CD8-positive, alpha-beta memory T cell (primary cell): ENCODE results near the gene TFCP2L1. TPM values are rescaled to one million over a fixed set of nuclear protein-coding genes. Genes with fewer than 3 reads are reported as not detected.
"Not testable (repeated sequence)": the region's sequence is repeated elsewhere in the genome, so short reads cannot be mapped to it uniquely, and the experiment has no call there.

ENCODE experiments used
- CTCF ChIA-PET: fragments of 350-600 bp; sonication (Branson Sonifier 250); formaldehyde crosslinking; loops from one replicate; lab custom pipeline; 2021; ENCODE audit warnings: antibody characterized with exemption; lab: Charles Lee
- POLR2A ChIA-PET: fragments of 350-600 bp; sonication (Branson Sonifier 250); formaldehyde crosslinking; loops from one replicate; lab custom pipeline; 2021; ENCODE audit warnings: antibody characterized with exemption; lab: Charles Lee
- DNase-seq, 5 donors: peaks; one replicate each; pipeline versions ENCODE4 v3.0.0 to v3.0.0-alpha.2; 2020 to 2022; ENCODE audit warnings: mixed read lengths in 1 of 5
- H3K27ac ChIP-seq: one replicate; pipeline ENCODE4 v1.7.0; 2013; ENCODE audit warnings: low read depth, mild to moderate bottlenecking, low read length, moderate library complexity
- H3K27me3 ChIP-seq: 2 replicates; pipeline ENCODE4 v1.7.0; 2013; ENCODE audit warnings: low read length, mild to moderate bottlenecking; ENCODE audit not compliant: insufficient read depth, poor library complexity, severe bottlenecking
- H3K36me3 ChIP-seq: 2 replicates; pipeline ENCODE4 v1.7.0; 2013; ENCODE audit warnings: mild to moderate bottlenecking, low read length, moderate library complexity; ENCODE audit not compliant: insufficient read depth
- H3K4me1 ChIP-seq: 2 replicates; pipeline ENCODE4 v1.7.0; 2013; ENCODE audit warnings: mild to moderate bottlenecking, low read length, moderate library complexity; ENCODE audit not compliant: insufficient read depth
- H3K4me3 ChIP-seq: 2 replicates; pipeline ENCODE4 v1.7.0; 2013; ENCODE audit warnings: mild to moderate bottlenecking, low read length
- H3K9me3 ChIP-seq: 2 replicates; pipeline ENCODE4 v1.7.0; 2013; ENCODE audit warnings: mild to moderate bottlenecking, low read length
- H3K27ac Mint-ChIP-seq, 8 donors: one replicate each; pipeline ENCODE4 v1.8.0; 2020 to 2021; ENCODE audit warnings: mixed read lengths in 8 of 8, mild to moderate bottlenecking in 6 of 8, inconsistent platforms in 3 of 8, moderate library complexity in 3 of 8
- H3K27me3 Mint-ChIP-seq, 2 donors: one replicate each; pipeline ENCODE4 v1.8.0; 2020 to 2021; ENCODE audit warnings: mixed read lengths in 2 of 2, mild to moderate bottlenecking in 1 of 2, moderate library complexity in 1 of 2
- H3K36me3 Mint-ChIP-seq, 3 donors: one replicate each; pipeline ENCODE4 v1.8.0; 2020 to 2021; ENCODE audit warnings: mixed read lengths in 3 of 3, inconsistent platforms in 1 of 3, mild to moderate bottlenecking in 1 of 3
- H3K4me1 Mint-ChIP-seq, 3 donors: one replicate each; pipeline ENCODE4 v1.8.0; 2020 to 2021; ENCODE audit warnings: mixed read lengths in 3 of 3, inconsistent platforms in 1 of 3, mild to moderate bottlenecking in 1 of 3
- H3K4me3 Mint-ChIP-seq, 7 donors: one replicate each; pipeline ENCODE4 v1.8.0; 2020 to 2021; ENCODE audit warnings: mixed read lengths in 7 of 7, mild to moderate bottlenecking in 6 of 7, moderate library complexity in 4 of 7, inconsistent platforms in 2 of 7
- H3K9me3 Mint-ChIP-seq, 5 donors: one replicate each; pipeline ENCODE4 v1.8.0; 2020 to 2022; ENCODE audit warnings: mixed read lengths in 5 of 5, mild to moderate bottlenecking in 3 of 5, moderate library complexity in 2 of 5, inconsistent platforms in 1 of 5
- polyA plus RNA-seq: library from polyadenylated mRNA; unstranded; fragments of 300-500 nt; fragmentation: Illumina TruSeq; gene quantifications from one replicate; pipeline ENCODE4 v1.2.3, GENCODE V29; 2021
- total RNA-seq, 2 experiments: library from RNA; stranded (reverse); gene quantifications; one replicate each; pipeline ENCODE4 v1.2.3, GENCODE V29; 2021

TFCP2L1 gene
- total and polyA plus RNA-seq, 3 experiments from 2014 or later = 0.11 to 0.45 (median 0.16) TPM

DNA sequence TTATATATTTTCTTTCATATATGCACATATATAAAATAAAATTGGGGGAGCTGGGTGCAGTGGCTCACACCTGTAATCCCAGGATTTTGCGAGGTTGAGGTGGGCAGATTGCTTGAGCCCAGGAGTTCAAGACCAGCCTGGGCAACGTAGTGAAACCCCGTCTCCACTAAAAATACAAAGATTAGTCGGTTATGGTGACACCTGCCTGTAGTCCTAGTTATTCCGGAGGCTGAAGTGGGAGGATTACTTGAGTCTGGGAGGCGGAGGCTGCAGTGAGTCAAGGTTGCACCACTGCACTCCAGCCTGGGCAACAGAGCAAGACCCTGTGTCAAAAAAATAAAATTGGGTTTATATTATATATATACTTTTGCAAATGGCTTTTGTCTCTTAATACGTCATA lies 39.6 kb upstream of the TFCP2L1 start:
- Histone ChIP-seq H3K4me1 (no peaks in the 10 kb centered on the region), H3K36me3 (no peaks in the 10 kb centered on the region), H3K27ac (no peak overlapping the region), H3K4me3 (no peak overlapping the region), H3K27me3 (no peaks in the 10 kb centered on the region), H3K9me3 (no peaks in the 10 kb centered on the region)
- Mint-ChIP-seq H3K9me3 (peaks cover 0 to 4% (median 0%) of the 10 kb centered on the region in 5 donors), H3K36me3 (no peaks in the 10 kb centered on the region), H3K27ac (no peak overlapping the region), H3K4me1 (peaks cover 0 to 1% (median 0%) of the 10 kb centered on the region in 3 donors), H3K27me3 (peaks cover 7 to 36% of the 10 kb centered on the region in 2 donors), H3K4me3 (no peak overlapping the region)
- POLR2A ChIA-PET = no interaction called here
- CTCF ChIA-PET = no interaction called here
- no peak for DNase-seq

DNA sequence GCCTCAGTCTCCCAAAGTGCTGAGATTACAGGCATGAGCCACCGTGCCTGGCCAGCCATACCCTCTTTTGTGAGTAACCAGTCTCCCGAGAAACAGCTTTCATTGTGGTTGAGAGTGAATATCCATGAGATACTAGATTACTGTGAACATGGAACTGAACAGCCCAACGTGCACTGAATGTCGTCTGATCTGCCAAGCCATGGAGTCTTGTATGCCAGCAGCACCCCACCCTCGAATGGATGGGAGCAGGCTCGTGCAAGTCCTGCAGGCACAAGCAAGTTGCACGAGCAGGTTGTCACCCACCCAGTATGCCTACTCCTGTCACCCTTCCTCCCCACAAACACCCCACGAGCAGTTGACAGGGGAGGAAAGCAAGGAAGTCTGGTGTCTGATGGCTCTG lies 36.5 kb upstream of the TFCP2L1 start:
- no peaks in the 10 kb centered on the region for H3K36me3 ChIP-seq
- H3K9me3 ChIP-seq = no peaks in the 10 kb centered on the region
- H3K27ac ChIP-seq = no peak overlapping the region
- H3K4me1 Mint-ChIP-seq = peaks cover 0 to 1% (median 0%) of the 10 kb centered on the region in 3 donors
- no peaks in the 10 kb centered on the region for H3K27me3 ChIP-seq
- H3K9me3 Mint-ChIP-seq = peaks cover 0 to 2% (median 0%) of the 10 kb centered on the region in 5 donors
- H3K4me1 ChIP-seq = no peaks in the 10 kb centered on the region
- no peak overlapping the region for H3K4me3 ChIP-seq
- ChIA-PET POLR2A (no interaction called here), CTCF (interaction anchor here (1.0 to 1.2 kb wide), 2 partner anchors 10 to 17 kb away, joined by 3 read pairs; no protein-coding TSS in a partner anchor)
- H3K36me3 Mint-ChIP-seq = no peaks in the 10 kb centered on the region
- H3K27ac Mint-ChIP-seq = no peak overlapping the region
- H3K4me3 Mint-ChIP-seq = no peak overlapping the region
- peaks cover 7 to 22% of the 10 kb centered on the region in 2 donors for H3K27me3 Mint-ChIP-seq
- DNase-seq = no peak

DNA sequence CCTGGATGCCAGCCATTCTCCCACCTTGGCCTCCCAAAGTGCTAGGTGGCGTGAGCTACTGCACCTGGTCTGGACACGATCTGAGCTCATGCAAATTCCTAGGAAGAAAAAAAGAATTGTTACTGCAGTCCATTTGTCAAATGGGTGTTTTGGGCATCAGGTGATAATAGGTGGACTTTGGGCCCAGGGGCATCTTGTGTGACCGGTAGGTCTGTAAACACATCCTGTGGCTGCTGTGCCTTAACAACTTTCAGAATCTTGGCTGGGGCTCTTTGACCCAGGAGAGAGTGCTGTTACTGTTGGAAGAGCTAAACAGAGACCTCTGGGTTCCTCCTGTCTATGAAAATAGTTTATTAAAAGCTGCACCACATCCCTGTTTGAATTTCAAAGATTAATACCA lies 34.9 kb upstream of the TFCP2L1 start:
- Mint-ChIP-seq H3K9me3 (no peaks in the 10 kb centered on the region), H3K36me3 (no peaks in the 10 kb centered on the region), H3K27ac (no peak overlapping the region), H3K27me3 (peaks cover 7 to 12% of the 10 kb centered on the region in 2 donors), H3K4me1 (no peaks in the 10 kb centered on the region), H3K4me3 (no peak overlapping the region)
- no peaks in the 10 kb centered on the region for H3K27me3 ChIP-seq
- ChIA-PET CTCF (no interaction called here), POLR2A (no interaction called here)
- no peak overlapping the region for H3K27ac ChIP-seq
- no peak for DNase-seq
- H3K36me3 ChIP-seq = no peaks in the 10 kb centered on the region
- H3K4me3 ChIP-seq = no peak overlapping the region
- H3K4me1 ChIP-seq = no peaks in the 10 kb centered on the region
- no peaks in the 10 kb centered on the region for H3K9me3 ChIP-seq

DNA sequence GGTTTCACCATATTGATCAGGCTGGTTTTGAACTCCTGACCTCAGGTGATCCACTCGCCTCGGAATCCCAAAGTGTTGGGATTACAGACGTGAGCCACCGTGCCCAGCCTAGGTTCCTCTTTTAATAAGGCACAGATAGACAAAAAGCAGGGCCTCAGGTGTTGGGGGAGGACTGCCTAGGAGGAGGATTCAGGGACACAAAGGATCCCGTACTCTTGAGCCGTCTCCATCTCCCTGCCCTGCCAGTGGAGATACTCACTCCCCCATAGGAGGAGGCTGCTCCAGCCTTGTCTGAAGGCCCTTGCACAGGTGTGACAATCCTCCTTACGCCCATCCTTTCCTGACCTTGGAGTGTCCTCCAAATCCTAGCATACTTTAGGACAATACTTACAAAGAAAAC lies 32.0 kb upstream of the TFCP2L1 start:
- Histone ChIP-seq H3K9me3 (no peaks in the 10 kb centered on the region), H3K4me1 (no peaks in the 10 kb centered on the region), H3K4me3 (no peak overlapping the region), H3K27ac (no peak overlapping the region), H3K27me3 (no peaks in the 10 kb centered on the region), H3K36me3 (no peaks in the 10 kb centered on the region)
- H3K4me3 Mint-ChIP-seq = no peak overlapping the region
- H3K36me3 Mint-ChIP-seq = no peaks in the 10 kb centered on the region
- H3K27ac Mint-ChIP-seq = peak overlapping the region in 1 of 8 donors; percentile 71
- H3K9me3 Mint-ChIP-seq = no peaks in the 10 kb centered on the region
- ChIA-PET CTCF (no interaction called here), POLR2A (no interaction called here)
- no peaks in the 10 kb centered on the region for H3K4me1 Mint-ChIP-seq
- no peak for DNase-seq
- H3K27me3 Mint-ChIP-seq = peaks cover 2 to 4% of the 10 kb centered on the region in 2 donors

DNA sequence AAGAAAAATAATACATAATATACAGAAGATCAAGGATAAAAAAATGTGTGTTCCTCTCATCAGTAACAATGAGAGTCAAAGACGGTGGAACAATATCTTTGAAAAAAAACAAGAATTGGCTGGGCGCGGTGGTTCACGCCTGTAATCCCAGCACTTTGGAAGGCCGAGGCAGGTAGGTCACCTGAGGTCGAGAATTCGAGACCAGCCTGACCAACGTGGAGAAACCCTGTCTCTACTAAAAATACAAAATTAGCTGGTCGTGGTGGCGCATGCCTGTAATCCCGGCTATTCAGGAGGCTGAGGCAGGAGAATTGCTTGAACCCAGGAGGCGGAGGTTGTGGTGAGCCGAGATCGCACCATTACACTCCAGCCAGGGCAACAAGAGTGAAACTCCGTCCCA lies 28.7 kb upstream of the TFCP2L1 start:
- POLR2A ChIA-PET, H3K4me1 Mint-ChIP-seq, H3K4me1 ChIP-seq, H3K27me3 Mint-ChIP-seq, H3K27ac Mint-ChIP-seq, H3K4me3 ChIP-seq, H3K27me3 ChIP-seq, H3K36me3 Mint-ChIP-seq, H3K27ac ChIP-seq, CTCF ChIA-PET, H3K36me3 ChIP-seq, H3K9me3 ChIP-seq, H3K9me3 Mint-ChIP-seq, DNase-seq, H3K4me3 Mint-ChIP-seq: not testable (repeated sequence)

DNA sequence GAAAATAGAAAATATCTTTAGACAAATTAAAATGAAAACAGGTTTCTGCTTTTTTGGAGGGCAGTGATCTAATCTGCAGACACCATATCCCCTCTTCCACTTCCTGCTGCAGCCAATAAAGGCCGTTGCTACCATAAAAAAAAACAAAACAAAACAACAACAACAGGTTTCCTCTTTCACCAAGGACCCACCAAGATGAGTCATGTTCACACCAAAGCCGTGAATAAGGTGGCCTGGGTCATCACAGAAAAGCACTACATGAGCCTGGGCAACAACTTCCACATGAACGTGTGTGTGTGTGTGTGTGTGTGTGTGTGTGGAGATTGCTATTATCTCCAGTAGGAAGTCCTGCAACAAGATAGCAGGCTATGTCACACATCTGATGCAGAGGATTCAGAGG lies 24.8 kb upstream of the TFCP2L1 start:
- H3K27ac ChIP-seq = no peak overlapping the region
- H3K27me3 ChIP-seq = peaks cover 4% of the 10 kb centered on the region
- ChIA-PET POLR2A (no interaction called here), CTCF (no interaction called here)
- no peaks in the 10 kb centered on the region for H3K9me3 ChIP-seq
- H3K4me3 Mint-ChIP-seq = peak overlapping the region in 1 of 7 donors; percentile 7
- H3K36me3 Mint-ChIP-seq = peaks cover 0 to 3% (median 0%) of the 10 kb centered on the region in 3 donors
- H3K4me1 Mint-ChIP-seq = peaks cover 7 to 8% (median 8%) of the 10 kb centered on the region in 3 donors
- DNase-seq = peak in 1 of 5 donors; percentile 37
- H3K36me3 ChIP-seq = no peaks in the 10 kb centered on the region
- H3K27ac Mint-ChIP-seq = peak overlapping the region in 1 of 8 donors; percentile 25
- no peaks in the 10 kb centered on the region for H3K4me1 ChIP-seq
- no peaks in the 10 kb centered on the region for H3K9me3 Mint-ChIP-seq
- H3K4me3 ChIP-seq = no peak overlapping the region
- H3K27me3 Mint-ChIP-seq = peaks cover 8 to 28% of the 10 kb centered on the region in 2 donors

DNA sequence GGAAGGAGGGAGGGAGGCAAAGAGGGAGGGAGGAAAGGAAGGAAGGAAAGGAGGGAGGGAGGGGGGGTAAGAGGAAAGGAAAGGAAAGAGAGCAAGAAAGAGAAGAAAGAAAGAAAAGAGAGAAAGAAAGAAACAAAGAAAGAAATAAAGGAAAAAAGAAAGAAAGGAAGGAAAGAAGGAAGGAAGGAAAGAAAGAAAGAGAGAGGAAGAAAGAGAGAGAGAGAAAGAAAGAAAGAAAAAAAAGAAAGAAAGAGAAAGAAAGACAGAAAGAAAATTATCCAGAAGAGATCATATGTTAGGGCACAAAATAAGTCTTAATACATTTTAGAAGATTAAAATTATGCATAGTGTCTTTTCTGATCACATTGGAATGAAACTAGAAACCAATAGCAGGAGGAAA lies 24.3 kb upstream of the TFCP2L1 start:
- Mint-ChIP-seq H3K36me3 (peaks cover 0 to 3% (median 0%) of the 10 kb centered on the region in 3 donors), H3K27ac (peak overlapping the region in 1 of 8 donors; percentile 25), H3K4me1 (peaks cover 7 to 8% (median 8%) of the 10 kb centered on the region in 3 donors), H3K9me3 (no peaks in the 10 kb centered on the region), H3K27me3 (peaks cover 8 to 30% of the 10 kb centered on the region in 2 donors), H3K4me3 (no peak overlapping the region)
- no peaks in the 10 kb centered on the region for H3K4me1 ChIP-seq
- no peak overlapping the region for H3K4me3 ChIP-seq
- no peaks in the 10 kb centered on the region for H3K36me3 ChIP-seq
- no peak overlapping the region for H3K27ac ChIP-seq
- H3K9me3 ChIP-seq = no peaks in the 10 kb centered on the region
- ChIA-PET CTCF (no interaction called here), POLR2A (no interaction called here)
- peaks cover 4% of the 10 kb centered on the region for H3K27me3 ChIP-seq
- no peak for DNase-seq

DNA sequence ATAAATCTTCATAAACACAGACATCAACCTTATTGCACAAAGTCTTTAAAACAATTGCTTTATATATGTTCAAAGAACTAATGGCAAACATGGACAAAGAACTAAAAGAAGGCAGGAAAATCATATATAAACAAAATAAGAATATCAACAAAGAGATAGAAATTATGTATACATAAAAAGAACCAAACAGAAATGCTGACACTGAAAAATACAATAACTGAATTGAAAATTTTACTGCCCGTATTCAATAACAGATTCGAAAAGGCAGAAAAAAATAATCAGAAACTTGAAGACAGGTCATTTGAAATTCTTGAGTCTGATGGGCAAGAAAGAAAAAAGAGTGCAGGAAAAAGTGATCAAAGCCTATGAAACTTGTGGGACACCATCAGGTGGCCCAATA lies 22.0 kb upstream of the TFCP2L1 start:
- Histone ChIP-seq H3K27ac (no peak overlapping the region), H3K4me3 (no peak overlapping the region), H3K4me1 (no peaks in the 10 kb centered on the region), H3K9me3 (no peaks in the 10 kb centered on the region), H3K27me3 (peaks cover 4% of the 10 kb centered on the region), H3K36me3 (no peaks in the 10 kb centered on the region)
- ChIA-PET POLR2A (no interaction called here), CTCF (no interaction called here)
- no peak for DNase-seq
- Mint-ChIP-seq H3K9me3 (no peaks in the 10 kb centered on the region), H3K27ac (no peak overlapping the region), H3K27me3 (peaks cover 12 to 50% of the 10 kb centered on the region in 2 donors), H3K36me3 (peaks cover 0 to 3% (median 0%) of the 10 kb centered on the region in 3 donors), H3K4me1 (peaks cover 7 to 8% (median 8%) of the 10 kb centered on the region in 3 donors), H3K4me3 (no peak overlapping the region)
